GM19468 (cell line): Measurements from ENCODE around the gene PARP14.
"Not testable (repeated sequence)": the region's sequence is repeated elsewhere in the genome, so short reads cannot be mapped to it uniquely, and the experiment has no call there.

Experiments used
- ATAC-seq: cut with Tn5 transposase; IDR thresholded peaks from one replicate; pipeline ENCODE4 v1.9.1; 2021; ENCODE audit warnings: mild to moderate bottlenecking, moderate library complexity, moderate number of reproducible peaks; ENCODE audit not compliant: unreplicated experiment; ENCODE audit errors: extremely low read depth

PARP14 gene

GRCh38 chr3:122678506-122678905, 2.1 kb upstream of the PARP14 start:
- ATAC-seq = no peak

GRCh38 chr3:122679085-122679881, 1.4 kb upstream of the PARP14 start:
- ATAC-seq = no peak

- no peak for ATAC-seq
These were observed 661 bp upstream of the PARP14 start for GRCh38 chr3:122679882-122680474.

- no peak for ATAC-seq
These were observed 790 bp downstream of the PARP14 start for GRCh38 chr3:122681284-122681973.

- no peak for ATAC-seq
These were observed 1.4 kb downstream of the PARP14 start for GRCh38 chr3:122681974-122682409.

GRCh38 chr3:122682778-122683411, 2.3 kb downstream of the PARP14 start:
- ATAC-seq = not testable (repeated sequence)

GRCh38 chr3:122687298-122687697, 6.7 kb downstream of the PARP14 start:
- no peak for ATAC-seq

- ATAC-seq = no peak
These were observed 8.4 kb downstream of the PARP14 start for GRCh38 chr3:122688996-122689395.

- no peak for ATAC-seq
These were observed 8.9 kb downstream of the PARP14 start for GRCh38 chr3:122689587-122689986.

GRCh38 chr3:122690096-122690495, 9.5 kb downstream of the PARP14 start:
- no peak for ATAC-seq

GRCh38 chr3:122691195-122691594, 10.6 kb downstream of the PARP14 start:
- ATAC-seq = peak; percentile 47

- no peak for ATAC-seq
These were observed 12.0 kb downstream of the PARP14 start for GRCh38 chr3:122692674-122693073.

GRCh38 chr3:122694966-122695365, 14.3 kb downstream of the PARP14 start:
- ATAC-seq = no peak

GRCh38 chr3:122695927-122696561, 15.4 kb downstream of the PARP14 start:
- no peak for ATAC-seq

- peak; percentile 29 for ATAC-seq
These were observed 17.4 kb downstream of the PARP14 start for GRCh38 chr3:122697952-122698620.

- no peak for ATAC-seq
These were observed 19.6 kb downstream of the PARP14 start for GRCh38 chr3:122700193-122700592.

GRCh38 chr3:122705379-122705778, 24.7 kb downstream of the PARP14 start:
- no peak for ATAC-seq

- not testable (repeated sequence) for ATAC-seq
These were observed 30.1 kb downstream of the PARP14 start for GRCh38 chr3:122710616-122711251.

- no peak for ATAC-seq
These were observed 33.6 kb downstream of the PARP14 start for GRCh38 chr3:122714273-122714672.
